Activated CD4-positive, alpha-beta memory T cell treated with anti-CD3 and anti-CD28 coated beads, Interleukin-2, amount 10 ng/mL, durations not matched to agents 7 days and 5 days (primary cell): Measurements from ENCODE around the gene UGP2. TPM values are rescaled to one million over a fixed set of nuclear protein-coding genes. Genes with fewer than 3 reads are reported as not detected.

Experiments
- total RNA-seq, 2 experiments: library from RNA; stranded (reverse); gene quantifications; one replicate each; pipeline ENCODE4 v1.2.3, GENCODE V29; 2021

Gene UGP2
- total RNA-seq, 2 experiments from 2014 or later: 180 TPM

Other genes with a start within 250 kb of the UGP2 start
- gene VPS54, start 177.5 kb downstream of the UGP2 start, total RNA-seq: 10 to 100 TPM; 18.8 to 19.2 TPM